ENCODE results near the gene XRCC5.
A peak's percentile ranks its signal among the peaks of the same experiment; 100 is the strongest.
"Not testable (repeated sequence)": the region's sequence is repeated elsewhere in the genome, so short reads cannot be mapped to it uniquely, and the experiment has no call there.

XRCC5 gene

GRCh38 chr2:216108967-216109921 lies at the start of gene XRCC5:
Gene XRCC5, plus strand, starts transcription at chr2:216109348. Its CDS starts 89 bp downstream, at chr2:216109437.
- DNase-seq, result peak; percentile 94

- no peak for DNase-seq
Observed at GRCh38 chr2:216064014-216064630, 45.0 kb upstream of the XRCC5 start.

- DNase-seq, result no peak
Observed at GRCh38 chr2:216064665-216065064, 44.5 kb upstream of the XRCC5 start.

- DNase-seq, result no peak
Observed at GRCh38 chr2:216066230-216066629, 42.9 kb upstream of the XRCC5 start.

GRCh38 chr2:216069028-216069427 lies 40.1 kb upstream of the XRCC5 start:
- no peak for DNase-seq

GRCh38 chr2:216070195-216070594 lies 39.0 kb upstream of the XRCC5 start:
- no peak for DNase-seq

GRCh38 chr2:216071111-216071851 lies 37.9 kb upstream of the XRCC5 start:
- DNase-seq, result no peak

- no peak for DNase-seq
Observed at GRCh38 chr2:216072473-216072872, 36.7 kb upstream of the XRCC5 start.

GRCh38 chr2:216073773-216074172 lies 35.4 kb upstream of the XRCC5 start:
- DNase-seq, result no peak

- DNase-seq, result no peak
Observed at GRCh38 chr2:216074380-216074779, 34.8 kb upstream of the XRCC5 start.

GRCh38 chr2:216074794-216075193 lies 34.4 kb upstream of the XRCC5 start:
- no peak for DNase-seq

- DNase-seq, result no peak
Observed at GRCh38 chr2:216075510-216076485, 33.4 kb upstream of the XRCC5 start.

GRCh38 chr2:216078776-216079175 lies 30.4 kb upstream of the XRCC5 start:
- DNase-seq, result no peak

- not testable (repeated sequence) for DNase-seq
Observed at GRCh38 chr2:216080048-216080447, 29.1 kb upstream of the XRCC5 start.

GRCh38 chr2:216081012-216081411 lies 28.1 kb upstream of the XRCC5 start:
- DNase-seq, result no peak

- peak; percentile 60 for DNase-seq
Observed at GRCh38 chr2:216081487-216082116, 27.5 kb upstream of the XRCC5 start, which contains the start of the genes PECR and TMEM169. Gene PECR, minus strand, starts transcription at chr2:216081809. Its CDS starts 68 bp downstream, at chr2:216081741. Gene TMEM169, plus strand, starts transcription at chr2:216081919. Its CDS starts 14,045 bp downstream, at chr2:216095964.

- no peak for DNase-seq
Observed at GRCh38 chr2:216082117-216082711, 26.9 kb upstream of the XRCC5 start.

GRCh38 chr2:216082805-216083204 lies 26.3 kb upstream of the XRCC5 start:
- DNase-seq, result no peak

GRCh38 chr2:216083464-216084281 lies 25.5 kb upstream of the XRCC5 start:
- no peak for DNase-seq

- DNase-seq, result no peak
Observed at GRCh38 chr2:216084547-216084946, 24.6 kb upstream of the XRCC5 start.

Measured in RPMI8226 (cell line).